GM12878 (cell line): Measurements from ENCODE around the gene C3orf20.

Source experiments
- CREB1 ChIP-seq: IDR thresholded peaks from 2 replicates; pipeline ENCODE4 v1.6.1; 2012; ENCODE audit warnings: low read depth, mild to moderate bottlenecking, inconsistent platforms
- CTCF ChIP-seq, 3 experiments: IDR thresholded peaks in 2 of 3; conservative IDR thresholded peaks in 1 of 3; 2 replicates each; pipeline ENCODE4 v1.5.1; 2011; ENCODE audit warnings: low read depth in 3 of 3, low read length in 3 of 3, mild to moderate bottlenecking in 3 of 3, control low read depth in 2 of 3, moderate library complexity in 2 of 3, inconsistent platforms in 1 of 3, mixed read lengths in 1 of 3; ENCODE audit not compliant: control insufficient read depth in 2 of 3, insufficient read depth in 1 of 3; ENCODE audit errors: extremely low read depth in 1 of 3
- EZH2 ChIP-seq: IDR thresholded peaks from 2 replicates; pipeline ENCODE4 v1.6.1; 2012; ENCODE audit warnings: low read depth, mild to moderate bottlenecking, control low read depth, inconsistent platforms, low read length, borderline replicate concordance; ENCODE audit not compliant: control insufficient read depth
- GATAD2B ChIP-seq: fragments of 450-650 bp; conservative IDR thresholded peaks from 2 replicates; pipeline ENCODE4 v1.6.1; 2017; ENCODE audit warnings: low read depth, mild to moderate bottlenecking, moderate library complexity
- HCFC1 ChIP-seq: fragments of 150-350 bp; IDR thresholded peaks from 2 replicates; pipeline ENCODE4 v1.6.1; 2014; ENCODE audit warnings: low read length
- JUNB ChIP-seq: IDR thresholded peaks from 2 replicates; pipeline ENCODE4 v1.6.1; 2016; ENCODE audit warnings: antibody characterized with exemption, mild to moderate bottlenecking
- JUND ChIP-seq: IDR thresholded peaks from 2 replicates; pipeline ENCODE4 v1.6.1; 2012; ENCODE audit warnings: low read depth, mild to moderate bottlenecking, low read length, improper control_type of control experiment, moderate library complexity
- RAD21 ChIP-seq: IDR thresholded peaks from 2 replicates; pipeline ENCODE4 v1.6.1; 2011; ENCODE audit warnings: mild to moderate bottlenecking, low read depth, low read length, moderate library complexity; ENCODE audit not compliant: insufficient read depth
- REST ChIP-seq: IDR thresholded peaks from 2 replicates; pipeline ENCODE4 v1.6.1; 2012; ENCODE audit warnings: mild to moderate bottlenecking, low read depth, low read length
- ZBTB40 ChIP-seq: fragments of 450-650 bp; IDR thresholded peaks from 2 replicates; pipeline ENCODE4 v1.6.1; 2016; ENCODE audit warnings: mild to moderate bottlenecking, moderate library complexity, borderline replicate concordance
- ZNF384 ChIP-seq: IDR thresholded peaks from 2 replicates; pipeline ENCODE4 v1.6.1; 2012; ENCODE audit warnings: low read depth, mild to moderate bottlenecking, low read length, improper control_type of control experiment, borderline replicate concordance
- TF ChIP-seq, protein P1 (sequence below): fragments of 450-650 bp; IDR thresholded peaks from 2 replicates; pipeline ENCODE4 v1.6.1; 2014; ENCODE audit warnings: mild to moderate bottlenecking
- TF ChIP-seq, protein P2 (sequence below): IDR thresholded peaks from 2 replicates; pipeline ENCODE4 v1.6.1; 2011; ENCODE audit warnings: low read depth, mild to moderate bottlenecking, low read length, moderate library complexity, borderline replicate concordance; ENCODE audit errors: extremely low read depth

- no peak for TF ChIP-seq JUNB
- TF ChIP-seq CTCF (IDR thresholded peaks at IDR 0.05 in 2 of 3, conservative IDR thresholded peaks at IDR 0.05 in 1 of 3; ENCODE audit: control insufficient read depth in 2 of 3, extremely low read depth in 1 of 3, insufficient read depth in 1 of 3, low read depth in 3 of 3, low read length in 3 of 3), result no peak
- TF ChIP-seq GATAD2B, result no peak
- TF ChIP-seq ZBTB40, result no peak
- TF ChIP-seq CREB1, result no peak
- no peak for TF ChIP-seq REST
- no peak for TF ChIP-seq HCFC1
- no peak for TF ChIP-seq EZH2
- TF ChIP-seq ZNF384, result no peak
- TF ChIP-seq, protein P1, sequence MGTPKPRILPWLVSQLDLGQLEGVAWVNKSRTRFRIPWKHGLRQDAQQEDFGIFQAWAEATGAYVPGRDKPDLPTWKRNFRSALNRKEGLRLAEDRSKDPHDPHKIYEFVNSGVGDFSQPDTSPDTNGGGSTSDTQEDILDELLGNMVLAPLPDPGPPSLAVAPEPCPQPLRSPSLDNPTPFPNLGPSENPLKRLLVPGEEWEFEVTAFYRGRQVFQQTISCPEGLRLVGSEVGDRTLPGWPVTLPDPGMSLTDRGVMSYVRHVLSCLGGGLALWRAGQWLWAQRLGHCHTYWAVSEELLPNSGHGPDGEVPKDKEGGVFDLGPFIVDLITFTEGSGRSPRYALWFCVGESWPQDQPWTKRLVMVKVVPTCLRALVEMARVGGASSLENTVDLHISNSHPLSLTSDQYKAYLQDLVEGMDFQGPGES, result no peak
- TF ChIP-seq, protein P2, sequence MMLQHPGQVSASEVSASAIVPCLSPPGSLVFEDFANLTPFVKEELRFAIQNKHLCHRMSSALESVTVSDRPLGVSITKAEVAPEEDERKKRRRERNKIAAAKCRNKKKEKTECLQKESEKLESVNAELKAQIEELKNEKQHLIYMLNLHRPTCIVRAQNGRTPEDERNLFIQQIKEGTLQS, result no peak
- no peak for TF ChIP-seq RAD21
- TF ChIP-seq JUND, result no peak
Measured at GRCh38 chr3:14762701-14763100, 87.8 kb downstream of the C3orf20 start.
